A673 (cell line): ENCODE results near the gene ALDH7A1. TPM values are rescaled to one million over a fixed set of nuclear protein-coding genes. Genes with fewer than 3 reads are reported as not detected.

Experiments used
- BruUV-seq: library from RNA; stranded (reverse); fragments of 400-500 nt; replicated peaks from 2 replicates; lab custom pipeline; 2021; lab: Mats Ljungman, UMichigan
- CTCF ChIA-PET: fragments of 300-600 bp; sonication (Branson Sonifier 250); formaldehyde crosslinking; loops from one replicate; lab custom pipeline; 2022; ENCODE audit warnings: antibody characterized with exemption; lab: Charles Lee
- POLR2A ChIA-PET: fragments of 300-600 bp; sonication (Branson Sonifier 250); formaldehyde crosslinking; loops from one replicate; lab custom pipeline; 2022; ENCODE audit warnings: antibody characterized with exemption; ENCODE audit not compliant: low non-redundant PET; lab: Charles Lee
- DNase-seq: peaks from one replicate; pipeline ENCODE4 v3.0.0-alpha.2; 2015; ENCODE audit warnings: low spot score
- H3K27ac ChIP-seq: fragments of 200-600 bp; sonication (generic); 2 replicates; pipeline ENCODE4 v1.5.1; 2016; ENCODE audit warnings: mixed run types, low read depth, mild to moderate bottlenecking, mixed read lengths, antibody characterized with exemption, low read length; ENCODE audit not compliant: poor library complexity, severe bottlenecking
- H3K27me3 ChIP-seq: fragments of 200-600 bp; sonication (generic); replicated peaks from 2 replicates; pipeline ENCODE4 v1.6.1; 2017; ENCODE audit warnings: mixed run types, low read depth, mild to moderate bottlenecking, mixed read lengths, antibody characterized with exemption, low read length; ENCODE audit not compliant: insufficient read depth, poor library complexity
- H3K36me3 ChIP-seq: fragments of 200-600 bp; sonication (generic); 2 replicates; pipeline ENCODE4 v1.6.1; 2016; ENCODE audit warnings: mixed run types, mild to moderate bottlenecking, mixed read lengths, antibody characterized with exemption, low read length; ENCODE audit not compliant: insufficient read depth, poor library complexity, severe bottlenecking
- H3K4me1 ChIP-seq: fragments of 200-600 bp; sonication (generic); 2 replicates; pipeline ENCODE4 v1.6.1; 2017; ENCODE audit warnings: mixed run types, mild to moderate bottlenecking, mixed read lengths, antibody characterized with exemption, low read length; ENCODE audit not compliant: insufficient read depth, poor library complexity, severe bottlenecking
- H3K4me3 ChIP-seq: fragments of 200-600 bp; sonication (generic); 2 replicates; pipeline ENCODE4 v1.5.1; 2016; ENCODE audit warnings: low read depth, mixed run types, mild to moderate bottlenecking, mixed read lengths, low read length; ENCODE audit not compliant: poor library complexity, severe bottlenecking
- H3K9me3 ChIP-seq: fragments of 200-600 bp; sonication (generic); 2 replicates; pipeline ENCODE4 v1.6.1; 2016; ENCODE audit warnings: mixed run types, low read depth, mild to moderate bottlenecking, mixed read lengths, antibody characterized with exemption, low read length; ENCODE audit not compliant: poor library complexity, severe bottlenecking
- EZH2 ChIP-seq: fragments of 200-600 bp; sonication (generic); IDR thresholded peaks from 2 replicates; pipeline ENCODE4 v1.6.1; 2017; ENCODE audit warnings: borderline replicate concordance, low read depth, mild to moderate bottlenecking, mixed read lengths, antibody characterized with exemption, low read length; ENCODE audit not compliant: poor library complexity, severe bottlenecking
- intact Hi-C: fragments of 100-400 bp; cut with micrococcal nuclease; formaldehyde crosslinking; loops from one replicate; pipeline ENCODE4 v1.10.0; 2022; ENCODE audit not compliant: unreplicated experiment
- total RNA-seq: library from RNA; stranded (reverse); gene quantifications from 2 replicates; pipeline ENCODE4 v1.2.3, GENCODE V29; 2021
- TF ChIP-seq, protein P1 (sequence below): fragments of 300-800, 200-600 bp; sonication (generic); conservative IDR thresholded peaks from 2 replicates; pipeline ENCODE4 v1.5.1; 2017; ENCODE audit warnings: low read depth, mild to moderate bottlenecking, antibody characterized with exemption, low read length, moderate library complexity, mixed read lengths

Gene ALDH7A1
- total RNA-seq, 1 experiment from 2014 or later = 95.2 TPM

DNA sequence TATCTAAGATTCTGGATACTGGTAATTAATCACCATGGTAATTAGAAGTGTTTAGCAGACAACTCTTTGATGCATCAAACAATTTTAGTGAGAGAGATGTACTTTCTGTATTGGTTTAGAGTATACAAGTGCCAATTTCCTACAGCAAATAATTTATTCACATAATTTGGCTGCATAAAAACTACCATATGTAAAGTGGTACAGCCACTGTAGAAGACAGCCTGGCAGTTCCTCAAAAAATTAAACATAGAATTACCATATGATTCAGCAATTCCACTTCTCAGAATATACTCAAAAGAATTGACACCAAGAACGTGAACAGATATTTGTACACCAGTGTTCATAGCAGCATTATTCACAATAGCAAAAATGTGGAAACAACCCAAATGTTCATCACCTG is 41.9 kb upstream of the ALDH7A1 start:
- DNase-seq = no peak
- ChIA-PET CTCF (no interaction called here), POLR2A (no interaction called here)
- BruUV-seq = no TSS peak
- no peaks in the 10 kb centered on the region for H3K27me3 ChIP-seq
- intact Hi-C loops = no loop called here
- no peak overlapping the region for H3K4me3 ChIP-seq
- TF ChIP-seq, protein P1, sequence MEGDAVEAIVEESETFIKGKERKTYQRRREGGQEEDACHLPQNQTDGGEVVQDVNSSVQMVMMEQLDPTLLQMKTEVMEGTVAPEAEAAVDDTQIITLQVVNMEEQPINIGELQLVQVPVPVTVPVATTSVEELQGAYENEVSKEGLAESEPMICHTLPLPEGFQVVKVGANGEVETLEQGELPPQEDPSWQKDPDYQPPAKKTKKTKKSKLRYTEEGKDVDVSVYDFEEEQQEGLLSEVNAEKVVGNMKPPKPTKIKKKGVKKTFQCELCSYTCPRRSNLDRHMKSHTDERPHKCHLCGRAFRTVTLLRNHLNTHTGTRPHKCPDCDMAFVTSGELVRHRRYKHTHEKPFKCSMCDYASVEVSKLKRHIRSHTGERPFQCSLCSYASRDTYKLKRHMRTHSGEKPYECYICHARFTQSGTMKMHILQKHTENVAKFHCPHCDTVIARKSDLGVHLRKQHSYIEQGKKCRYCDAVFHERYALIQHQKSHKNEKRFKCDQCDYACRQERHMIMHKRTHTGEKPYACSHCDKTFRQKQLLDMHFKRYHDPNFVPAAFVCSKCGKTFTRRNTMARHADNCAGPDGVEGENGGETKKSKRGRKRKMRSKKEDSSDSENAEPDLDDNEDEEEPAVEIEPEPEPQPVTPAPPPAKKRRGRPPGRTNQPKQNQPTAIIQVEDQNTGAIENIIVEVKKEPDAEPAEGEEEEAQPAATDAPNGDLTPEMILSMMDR = no peak
- no peak for TF ChIP-seq EZH2
- no peak overlapping the region for H3K27ac ChIP-seq
- no peaks in the 10 kb centered on the region for H3K4me1 ChIP-seq
- no peaks in the 10 kb centered on the region for H3K9me3 ChIP-seq
- H3K36me3 ChIP-seq = no peaks in the 10 kb centered on the region

- TF ChIP-seq, protein P1 = no peak
- TF ChIP-seq EZH2 = no peak
These were observed 40.6 kb upstream of the ALDH7A1 start for GRCh38 chr5:126635585-126635984.

DNA sequence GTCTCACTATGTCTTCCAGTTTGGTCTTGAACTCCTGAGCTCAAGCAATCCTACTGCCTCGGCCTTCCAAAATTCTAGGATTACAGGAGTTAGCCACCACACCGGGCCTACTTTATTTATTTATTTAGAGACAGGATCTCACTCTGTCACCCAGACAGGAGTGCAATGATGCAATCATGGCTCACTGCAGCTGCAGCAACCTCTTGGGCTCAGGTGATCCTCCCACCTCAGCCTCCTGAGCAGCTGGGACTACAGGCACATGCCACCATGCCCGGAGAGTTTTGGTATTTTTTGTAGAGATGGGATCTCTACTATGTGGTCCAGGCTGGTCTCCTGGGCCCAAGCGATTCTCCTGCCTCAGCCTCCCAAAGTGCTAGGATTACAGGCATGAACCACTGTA is 38.5 kb upstream of the ALDH7A1 start:
- no TSS peak for BruUV-seq

More at GRCh38 chr5:126635585-126635984, 40.6 kb upstream of the ALDH7A1 start:
- no peak for DNase-seq
- H3K36me3 ChIP-seq = no peaks in the 10 kb centered on the region
- intact Hi-C loops = no loop called here
- POLR2A ChIA-PET = no interaction called here
- no peaks in the 10 kb centered on the region for H3K4me1 ChIP-seq
- no peak overlapping the region for H3K27ac ChIP-seq
- no peak overlapping the region for H3K4me3 ChIP-seq
- no peaks in the 10 kb centered on the region for H3K27me3 ChIP-seq
- no peaks in the 10 kb centered on the region for H3K9me3 ChIP-seq
- CTCF ChIA-PET = interaction anchor here (0.6 kb wide), 1 partner anchor 34 kb away, joined by 3 read pairs; no protein-coding TSS in a partner anchor
- no TSS peak for BruUV-seq

More for the DNA sequence above, 38.5 kb upstream of the ALDH7A1 start:
- no peak for DNase-seq
- ChIA-PET CTCF (no interaction called here), POLR2A (no interaction called here)
- TF ChIP-seq, protein P1 = no peak
- TF ChIP-seq EZH2 = no peak
- Histone ChIP-seq H3K27ac (no peak overlapping the region), H3K27me3 (no peaks in the 10 kb centered on the region), H3K4me1 (no peaks in the 10 kb centered on the region), H3K9me3 (no peaks in the 10 kb centered on the region), H3K36me3 (no peaks in the 10 kb centered on the region), H3K4me3 (no peak overlapping the region)
- intact Hi-C loops = no loop called here
